GM23248 (cell line): ENCODE results near the gene PDCL3. TPM values are rescaled to one million over a fixed set of nuclear protein-coding genes. Genes with fewer than 3 reads are reported as not detected.

ENCODE experiments used
- DNase-seq: peaks from one replicate; pipeline ENCODE4 v3.0.0-alpha.2; 2015
- H2AFZ ChIP-seq: fragments of 200-600 bp; sonication (generic); 2 replicates; pipeline ENCODE4 v1.6.1; 2016; ENCODE audit warnings: antibody characterized with exemption
- H3F3A ChIP-seq: fragments of 200-600 bp; sonication (generic); 2 replicates; pipeline ENCODE4 v1.6.1; 2016; ENCODE audit warnings: mild to moderate bottlenecking, antibody characterized with exemption, mixed run types; ENCODE audit not compliant: insufficient read depth
- H3K27ac ChIP-seq: fragments of 200-600 bp; sonication (generic); 2 replicates; pipeline ENCODE4 v1.5.1; 2016; ENCODE audit warnings: mild to moderate bottlenecking
- H3K27me3 ChIP-seq: fragments of 200-600 bp; sonication (generic); replicated peaks from 2 replicates; pipeline ENCODE4 v1.6.1; 2016; ENCODE audit warnings: mild to moderate bottlenecking; ENCODE audit not compliant: insufficient read depth
- H3K36me3 ChIP-seq: fragments of 200-600 bp; sonication (generic); 2 replicates; pipeline ENCODE4 v1.6.1; 2016; ENCODE audit warnings: low read depth, mild to moderate bottlenecking
- H3K4me1 ChIP-seq: fragments of 200-600 bp; sonication (generic); 2 replicates; pipeline ENCODE4 v1.6.1; 2016; ENCODE audit warnings: mild to moderate bottlenecking; ENCODE audit not compliant: insufficient read depth
- H3K4me2 ChIP-seq: fragments of 200-600 bp; sonication (generic); one replicate; pipeline ENCODE4 v1.6.1; 2016; ENCODE audit warnings: mild to moderate bottlenecking; ENCODE audit not compliant: unreplicated experiment
- H3K4me3 ChIP-seq: fragments of 200-600 bp; sonication (generic); 2 replicates; pipeline ENCODE4 v1.5.1; 2016; ENCODE audit warnings: mild to moderate bottlenecking
- H3K79me2 ChIP-seq: fragments of 200-600 bp; sonication (generic); 2 replicates; pipeline ENCODE4 v1.6.1; 2016; ENCODE audit warnings: mild to moderate bottlenecking; ENCODE audit not compliant: insufficient read depth
- H3K9ac ChIP-seq: fragments of 200-600 bp; sonication (generic); 2 replicates; pipeline ENCODE4 v1.6.1; 2016; ENCODE audit warnings: mild to moderate bottlenecking
- H3K9me2 ChIP-seq: fragments of 200-600 bp; sonication (generic); 2 replicates; pipeline ENCODE4 v1.6.1; 2016; ENCODE audit warnings: mixed run types, mild to moderate bottlenecking, moderate library complexity; ENCODE audit not compliant: insufficient read depth
- H3K9me3 ChIP-seq: fragments of 200-600 bp; sonication (generic); one replicate; pipeline ENCODE4 v1.6.1; 2017; ENCODE audit warnings: low read depth
- H4K20me1 ChIP-seq: fragments of 200-600 bp; sonication (generic); 2 replicates; pipeline ENCODE4 v1.6.0; 2016; ENCODE audit not compliant: insufficient read depth
- EZH2 ChIP-seq: fragments of 200-600 bp; sonication (generic); IDR thresholded peaks from 2 replicates; pipeline ENCODE4 v1.6.1; 2018; ENCODE audit warnings: antibody characterized with exemption, mild to moderate bottlenecking; ENCODE audit not compliant: insufficient read depth, poor library complexity, severe bottlenecking
- EZH2phosphoT487 ChIP-seq: fragments of 200-600 bp; sonication (generic); IDR thresholded peaks from 2 replicates; pipeline ENCODE4 v1.6.1; 2018; ENCODE audit warnings: antibody characterized with exemption, moderate library complexity, mild to moderate bottlenecking, low read depth; ENCODE audit not compliant: insufficient read depth
- WGBS, 2 experiments: methylation state at CpG; one replicate each; pipeline ENCODE4 v1.1.6; 2015 to 2017; ENCODE audit warnings: low lambda C conversion rate in 2 of 2, low coverage in 1 of 2; ENCODE audit errors: missing lambda C conversion rate in 2 of 2; 5-methylcytosine and 5-hydroxymethylcytosine counted together
- in situ Hi-C: fragments of 300-500 bp; cut with MboI; formaldehyde crosslinking; loops from 2 replicates; pipeline ENCODE4 v1.15.0; 2020
- polyA plus RNA-seq: library from polyadenylated mRNA; unstranded; fragments of >200 nt; fragmentation: Nextera tagmentation; extraction: Ambion mirVana; gene quantifications from 2 replicates; pipeline ENCODE4 v1.2.1, GENCODE V29; 2016
- total RNA-seq: library from RNA; depleted of rRNA; stranded (reverse); fragments of >200 nt; shearing (Covaris generic); gene quantifications from 2 replicates; pipeline ENCODE4 v1.2.3, GENCODE V29; 2014

The PDCL3 gene
- total and polyA plus RNA-seq, 2 experiments from 2014 or later: 12.1 to 33.1 TPM

DNA sequence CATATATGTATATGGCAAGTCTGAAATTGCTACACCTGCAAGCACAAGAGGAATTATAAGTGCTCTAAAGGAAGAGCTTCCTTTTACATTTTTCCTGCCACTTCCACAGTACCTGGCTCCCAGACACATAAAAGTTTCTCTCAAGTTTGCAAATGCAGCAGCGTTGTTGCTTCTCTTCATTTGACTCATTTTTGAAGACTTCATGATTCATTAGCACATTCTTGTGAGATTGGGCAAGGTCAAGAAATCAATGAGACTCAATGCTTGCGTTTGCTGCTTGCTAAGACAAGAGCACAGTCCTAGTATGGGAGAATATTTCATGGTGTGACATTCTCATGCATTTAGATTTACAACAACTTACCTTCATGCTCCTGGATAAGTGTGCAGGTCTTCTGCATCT, 42.6 kb upstream of the PDCL3 start:
- no peak overlapping the region for H3K4me2 ChIP-seq
- no peaks in the 10 kb centered on the region for H3K9me2 ChIP-seq
- peaks cover 6% of the 10 kb centered on the region; the same call in 1 of the 2 replicates for H3K27me3 ChIP-seq
- no peaks in the 10 kb centered on the region for H3K79me2 ChIP-seq
- TF ChIP-seq EZH2: no peak
- TF ChIP-seq EZH2phosphoT487: no peak
- no peaks in the 10 kb centered on the region for H3K4me1 ChIP-seq
- in situ Hi-C loops: no loop called here
- no peak overlapping the region for H2AFZ ChIP-seq
- DNase-seq: peak; percentile 17
- no peaks in the 10 kb centered on the region for H4K20me1 ChIP-seq
- no peaks in the 10 kb centered on the region for H3K36me3 ChIP-seq
- 39 to 45% methylated on average over 2 of the region's 2 CpGs for WGBS, 2 experiments
- H3K9ac ChIP-seq: no peak overlapping the region
- H3K4me3 ChIP-seq: no peak overlapping the region
- no peaks in the 10 kb centered on the region for H3F3A ChIP-seq
- H3K27ac ChIP-seq: no peak overlapping the region
- H3K9me3 ChIP-seq: no peaks in the 10 kb centered on the region

DNA sequence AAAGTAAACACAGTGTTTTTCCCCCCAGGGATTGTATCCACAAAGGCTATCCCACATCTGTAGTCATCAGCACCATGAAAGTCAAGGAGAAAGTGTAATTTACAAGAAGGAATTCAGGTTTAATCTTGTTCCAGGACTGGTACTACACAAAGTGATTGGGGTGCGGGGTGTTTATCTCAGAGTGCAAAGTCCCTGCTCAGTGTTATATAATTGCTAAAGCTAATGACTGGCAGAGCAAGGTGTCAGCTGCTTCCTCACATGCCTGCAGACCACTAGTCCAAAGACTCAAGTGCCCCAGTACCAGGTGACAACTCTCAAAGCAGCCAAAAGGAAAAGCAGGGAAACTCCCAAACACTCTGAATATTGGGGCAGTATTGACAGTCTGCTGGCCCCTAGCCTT, 40.4 kb upstream of the PDCL3 start:
- no peak overlapping the region for H3K4me3 ChIP-seq
- 0 out of 2 replicates have a peak, but pooled peaks cover 3% of the 10 kb centered on the region for H3K27me3 ChIP-seq
- H3K4me2 ChIP-seq: no peak overlapping the region
- H3K79me2 ChIP-seq: no peaks in the 10 kb centered on the region
- in situ Hi-C loops: no loop called here
- no peak overlapping the region for H3K9ac ChIP-seq
- no peaks in the 10 kb centered on the region for H3K9me3 ChIP-seq
- H3K36me3 ChIP-seq: no peaks in the 10 kb centered on the region
- H4K20me1 ChIP-seq: no peaks in the 10 kb centered on the region
- 35 to 58% methylated on average over 1 of the region's 1 CpG for WGBS, 2 experiments
- no peak for TF ChIP-seq EZH2
- no peak for TF ChIP-seq EZH2phosphoT487
- H2AFZ ChIP-seq: no peak overlapping the region
- no peaks in the 10 kb centered on the region for H3K4me1 ChIP-seq
- H3K9me2 ChIP-seq: no peaks in the 10 kb centered on the region
- H3K27ac ChIP-seq: no peak overlapping the region
- DNase-seq: no peak
- H3F3A ChIP-seq: no peaks in the 10 kb centered on the region

DNA sequence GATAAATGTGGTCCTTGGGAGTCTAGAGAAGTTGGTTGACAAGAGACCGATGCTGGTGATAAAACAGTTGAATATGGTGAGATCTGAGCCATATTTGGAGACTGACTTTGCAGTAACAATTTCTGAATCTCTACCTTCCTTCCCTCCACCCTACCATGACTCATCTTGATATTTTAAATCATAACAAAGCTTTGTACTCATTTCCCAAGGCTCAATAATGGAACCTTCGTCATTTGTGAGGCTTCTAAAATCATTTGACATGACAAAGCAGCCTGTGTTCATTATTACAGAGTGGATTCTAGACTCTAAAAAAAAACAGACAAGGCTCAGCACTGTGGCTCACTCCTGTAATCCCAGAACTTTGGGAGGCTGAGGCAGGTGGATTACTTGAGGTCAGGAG, 38.5 kb upstream of the PDCL3 start:
- WGBS, 2 experiments: 39 to 59% methylated on average over 2 of the region's 2 CpGs
- H3K4me3 ChIP-seq: no peak overlapping the region
- no peaks in the 10 kb centered on the region for H3K4me1 ChIP-seq
- no peaks in the 10 kb centered on the region for H3K9me3 ChIP-seq
- no peaks in the 10 kb centered on the region for H3K27me3 ChIP-seq
- no peak overlapping the region for H3K9ac ChIP-seq
- H3F3A ChIP-seq: no peaks in the 10 kb centered on the region
- no peaks in the 10 kb centered on the region for H4K20me1 ChIP-seq
- H2AFZ ChIP-seq: no peak overlapping the region
- H3K9me2 ChIP-seq: no peaks in the 10 kb centered on the region
- no peaks in the 10 kb centered on the region for H3K36me3 ChIP-seq
- in situ Hi-C loops: no loop called here
- H3K4me2 ChIP-seq: no peak overlapping the region
- peak; percentile 20 for DNase-seq
- H3K27ac ChIP-seq: no peak overlapping the region
- no peaks in the 10 kb centered on the region for H3K79me2 ChIP-seq
- TF ChIP-seq EZH2phosphoT487 (no peak), EZH2 (no peak)

DNA sequence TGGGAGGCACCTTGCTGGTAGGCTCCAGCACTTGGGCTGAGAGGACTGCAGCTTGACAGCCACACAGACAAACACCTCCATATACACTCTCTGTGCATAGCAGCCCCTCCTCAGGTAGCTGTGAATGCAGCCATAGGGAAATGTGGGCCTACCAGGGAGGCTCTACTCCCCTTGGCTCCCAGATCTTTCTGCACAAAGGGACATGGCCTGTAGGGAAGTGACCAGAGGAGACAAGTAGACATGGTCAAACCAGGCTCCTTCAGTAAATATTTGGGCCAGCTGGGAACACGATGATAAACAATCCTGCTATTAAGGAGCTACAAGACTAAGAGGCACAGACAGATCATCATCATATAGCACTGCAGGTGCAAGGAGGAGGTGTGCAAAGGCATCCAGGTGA, 35.9 kb upstream of the PDCL3 start:
- TF ChIP-seq EZH2: no peak
- TF ChIP-seq EZH2phosphoT487: no peak
- Histone ChIP-seq H3K36me3 (no peaks in the 10 kb centered on the region), H3K27ac (no peak overlapping the region), H3K27me3 (no peaks in the 10 kb centered on the region), H4K20me1 (no peaks in the 10 kb centered on the region), H3K4me3 (no peak overlapping the region), H3K9me3 (no peaks in the 10 kb centered on the region), H3K79me2 (no peaks in the 10 kb centered on the region), H3K4me1 (no peaks in the 10 kb centered on the region), H3F3A (no peaks in the 10 kb centered on the region), H3K9ac (no peak overlapping the region), H3K4me2 (no peak overlapping the region), H2AFZ (no peak overlapping the region), H3K9me2 (no peaks in the 10 kb centered on the region)
- no peak for DNase-seq
- WGBS, 2 experiments: 29 to 38% methylated on average over 1 of the region's 1 CpG
- in situ Hi-C loops: no loop called here

DNA sequence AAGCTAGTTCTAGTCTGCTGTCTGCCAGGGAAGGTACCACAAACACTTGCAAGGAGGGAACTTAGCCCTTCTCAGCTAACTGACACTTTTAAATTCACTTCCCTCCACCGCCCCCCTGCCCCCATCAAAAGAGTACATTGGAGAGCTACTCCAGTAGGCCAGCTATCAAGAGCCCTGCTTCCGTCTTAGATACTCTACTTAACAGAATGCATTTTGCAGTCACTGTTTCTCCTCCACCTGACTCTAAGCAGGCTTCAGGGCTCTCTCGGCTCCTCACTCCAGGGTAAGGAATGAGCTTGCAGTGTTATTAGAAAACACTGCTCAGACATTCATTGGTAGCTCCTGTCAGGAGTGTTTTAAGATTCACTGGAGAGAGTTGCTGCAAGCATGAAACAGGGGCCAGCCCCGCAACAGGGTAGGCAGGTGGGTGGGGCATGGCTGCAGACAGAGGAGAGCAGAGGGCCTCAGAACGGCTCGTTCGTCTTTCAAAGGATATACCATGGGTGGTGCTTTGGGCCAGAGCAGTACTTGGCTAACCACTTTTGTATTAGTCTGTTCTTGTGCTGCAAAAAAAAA, 35.3 kb upstream of the PDCL3 start:
- no peak for DNase-seq
- Histone ChIP-seq H3K9me2 (no peaks in the 10 kb centered on the region), H3K27ac (no peak overlapping the region), H3K27me3 (no peaks in the 10 kb centered on the region), H3K4me1 (no peaks in the 10 kb centered on the region), H3K79me2 (no peaks in the 10 kb centered on the region), H3K9ac (no peak overlapping the region), H4K20me1 (no peaks in the 10 kb centered on the region), H3K9me3 (no peaks in the 10 kb centered on the region), H3K36me3 (no peaks in the 10 kb centered on the region), H3F3A (no peaks in the 10 kb centered on the region), H3K4me2 (no peak overlapping the region), H2AFZ (no peak overlapping the region), H3K4me3 (no peak overlapping the region)
- TF ChIP-seq EZH2phosphoT487: no peak
- TF ChIP-seq EZH2: no peak
- 29 to 34% methylated on average over 7 of the region's 7 CpGs for WGBS, 2 experiments
- in situ Hi-C loops: no loop called here
